Right atrium auricular region (tissue), 2 donors: Measurements from ENCODE around the gene CPXCR1. TPM values are rescaled to one million over a fixed set of nuclear protein-coding genes. Genes with fewer than 3 reads are reported as not detected.
"Not testable (repeated sequence)": the region's sequence is repeated elsewhere in the genome, so short reads cannot be mapped to it uniquely, and the experiment has no call there.

Experiments used
- DNase-seq: peaks from one replicate; pipeline ENCODE4 v3.0.0-alpha.2; 2019; ENCODE audit warnings: low spot score
- H3K27ac ChIP-seq, 2 donors: fragments of 200-600 bp; sonication (generic); 1 replicate in 1 of 2; 2 replicates in 1 of 2; pipeline ENCODE4 v1.5.1; 2016 to 2019
- H3K27me3 ChIP-seq, 2 donors: fragments of 200-600 bp; sonication (generic); one replicate each; pipeline versions ENCODE4 v1.5.1 to v1.6.0; 2017 to 2019
- H3K36me3 ChIP-seq: fragments of 200-600 bp; sonication (generic); one replicate; pipeline ENCODE4 v1.5.1; 2016
- H3K4me1 ChIP-seq, 2 donors: fragments of 200-600 bp; sonication (generic); one replicate each; pipeline versions ENCODE4 v1.5.1 to v1.6.0; 2017 to 2019
- H3K4me3 ChIP-seq, 2 donors: fragments of 200-600 bp; sonication (generic); 1 replicate in 1 of 2; 2 replicates in 1 of 2; pipeline ENCODE4 v1.5.1; 2017 to 2019; ENCODE audit warnings: mild to moderate bottlenecking in 1 of 2, moderate library complexity in 1 of 2
- H3K9me3 ChIP-seq, 2 donors: fragments of 200-600 bp; sonication (generic); one replicate each; pipeline ENCODE4 v1.5.1; 2019
- CTCF ChIP-seq, 2 donors: fragments of 200-600 bp; sonication (generic); IDR thresholded peaks; one replicate each; pipeline ENCODE4 v1.5.1; 2019; ENCODE audit warnings: antibody characterized with exemption in 2 of 2
- total RNA-seq, 2 donors: library from RNA; depleted of rRNA; stranded (reverse); fragments of >200 nt; gene quantifications; one replicate each; pipeline ENCODE4 v1.1.0, GENCODE V29; 2016

Gene CPXCR1
- total RNA-seq: not detected

- Histone ChIP-seq H3K4me3 (no peak within 1 kb of the TSS), H3K27ac (no peak within 1 kb of the TSS), H3K9me3 (no peaks in the 10 kb centered on the region), H3K27me3 (no peaks in the 10 kb centered on the region), H3K36me3 (no peaks in the 10 kb centered on the region), H3K4me1 (no peaks in the 10 kb centered on the region)
- no peak for TF ChIP-seq CTCF (IDR thresholded peaks at IDR 0.05)
- no peak for DNase-seq
Measured at GRCh38 chrX:88746925-88747324, at the start of gene CPXCR1. Gene CPXCR1 (plus strand): TSS chrX:88747225. CDS start chrX:88753415, 6,190 bp downstream.

DNA sequence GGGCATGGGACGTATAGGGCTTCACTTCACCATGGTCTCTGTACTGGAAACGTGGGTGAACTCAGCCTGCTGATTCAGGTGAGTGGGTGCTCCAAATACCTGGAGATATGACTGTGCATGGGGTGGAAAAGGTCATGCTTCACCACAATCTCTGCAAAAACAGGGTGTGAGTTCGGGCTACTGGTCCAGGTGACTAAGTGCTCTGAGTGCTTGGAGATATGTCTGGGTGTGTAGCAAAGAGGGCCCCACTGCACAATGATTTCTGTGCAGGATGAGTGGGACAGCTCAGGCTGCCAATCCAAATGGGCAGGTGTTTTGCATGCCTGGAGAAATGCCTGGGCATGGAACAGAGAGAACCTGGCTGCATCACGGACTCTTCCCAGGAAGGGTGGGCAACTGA, 11.2 kb upstream of the CPXCR1 start:
- no peak for DNase-seq

GRCh38 chrX:88746215-88746614, 810 bp upstream of the CPXCR1 start:
- not testable (repeated sequence) for H3K36me3 ChIP-seq, H3K4me1 ChIP-seq, H3K9me3 ChIP-seq, H3K4me3 ChIP-seq, H3K27me3 ChIP-seq, H3K27ac ChIP-seq, DNase-seq

More for the DNA sequence above, 11.2 kb upstream of the CPXCR1 start:
- TF ChIP-seq CTCF (IDR thresholded peaks at IDR 0.05): no peak
- Histone ChIP-seq H3K27me3 (no peaks in the 10 kb centered on the region), H3K4me3 (no peak overlapping the region), H3K27ac (no peak overlapping the region), H3K9me3 (no peaks in the 10 kb centered on the region), H3K4me1 (no peaks in the 10 kb centered on the region), H3K36me3 (no peaks in the 10 kb centered on the region)

DNA sequence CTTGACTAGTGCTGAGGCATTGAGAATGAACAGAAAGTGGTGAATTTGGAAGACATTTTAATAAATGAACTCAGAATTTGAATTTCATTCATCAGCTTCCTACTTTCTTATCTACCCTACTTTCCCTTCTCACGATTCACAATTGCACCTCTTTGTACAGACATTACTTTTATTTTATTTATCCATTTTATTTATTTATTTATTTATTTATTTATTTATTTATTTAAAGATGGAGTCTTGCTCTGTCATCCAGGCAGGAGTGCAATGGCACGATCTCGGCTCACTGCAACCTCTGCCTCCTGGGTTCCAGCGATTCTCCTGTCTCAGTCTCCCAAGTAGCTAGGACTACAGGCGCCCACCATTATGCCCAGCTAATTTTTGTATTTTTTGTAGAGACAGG, 5.3 kb downstream of the CPXCR1 start:
- not testable (repeated sequence) for H3K9me3 ChIP-seq, H3K4me3 ChIP-seq, H3K36me3 ChIP-seq, DNase-seq, H3K4me1 ChIP-seq, H3K27ac ChIP-seq, H3K27me3 ChIP-seq

- DNase-seq: no peak
- H3K9me3 ChIP-seq: no peaks in the 10 kb centered on the region
- no peak overlapping the region for H3K4me3 ChIP-seq
- H3K27ac ChIP-seq: no peak overlapping the region
- no peak for TF ChIP-seq CTCF (IDR thresholded peaks at IDR 0.05)
- no peaks in the 10 kb centered on the region for H3K36me3 ChIP-seq
- H3K4me1 ChIP-seq: no peaks in the 10 kb centered on the region
- no peaks in the 10 kb centered on the region for H3K27me3 ChIP-seq
Measured at GRCh38 chrX:88789825-88790224, 42.8 kb downstream of the CPXCR1 start.
